ENCODE data around the gene RIC1. TPM values are rescaled to one million over a fixed set of nuclear protein-coding genes. Genes with fewer than 3 reads are reported as not detected.
"Not testable (repeated sequence)": the region's sequence is repeated elsewhere in the genome, so short reads cannot be mapped to it uniquely, and the experiment has no call there.

RIC1 gene
- total RNA-seq, 1 experiment from 2014 or later: 25.5 TPM

DNA sequence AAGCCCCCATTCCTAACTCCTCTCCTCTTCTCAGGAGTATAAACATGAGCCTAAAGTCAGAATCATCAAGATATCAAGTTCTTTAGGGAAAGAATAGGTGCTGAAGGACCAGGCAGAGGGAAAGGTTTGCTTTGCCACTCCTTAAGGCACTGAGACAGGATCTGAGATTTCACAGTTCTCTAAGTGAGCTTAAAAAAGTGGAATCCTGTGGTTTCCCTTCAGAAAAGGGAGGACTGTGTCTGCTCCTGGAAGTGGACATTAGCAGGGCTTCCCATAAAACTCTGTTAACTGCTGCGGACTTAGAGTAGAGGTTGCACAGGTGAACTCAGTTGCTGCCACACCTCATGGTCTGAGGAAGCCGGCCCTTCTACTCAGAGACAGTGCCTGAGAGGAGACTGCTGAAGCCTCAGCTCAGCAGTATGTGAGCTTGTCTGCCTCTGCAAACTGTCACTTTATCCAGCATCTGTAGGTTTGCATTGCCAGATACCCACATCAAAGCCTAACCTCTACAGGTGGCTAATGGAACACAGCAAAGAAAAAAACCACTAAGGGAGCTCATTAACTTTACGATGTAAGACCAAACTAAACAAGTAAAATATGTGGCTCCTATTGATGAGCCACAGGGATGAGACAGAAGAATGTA is 42.9 kb downstream of the RIC1 start (continued):
- TF ChIP-seq EZH2phosphoT487 (IDR thresholded peaks at IDR 0.05; ENCODE audit: borderline replicate concordance): no peak
- peak; percentile 25; the same call in 1 of the 2 replicates for TF ChIP-seq FOSL1 (IDR thresholded peaks at IDR 0.05; ENCODE audit: low read depth)
- no peak for TF ChIP-seq POLR2A (IDR thresholded peaks at IDR 0.05; ENCODE audit: borderline replicate concordance, extremely low read depth, insufficient read depth, insufficient read length)
- TF ChIP-seq, protein P1, sequence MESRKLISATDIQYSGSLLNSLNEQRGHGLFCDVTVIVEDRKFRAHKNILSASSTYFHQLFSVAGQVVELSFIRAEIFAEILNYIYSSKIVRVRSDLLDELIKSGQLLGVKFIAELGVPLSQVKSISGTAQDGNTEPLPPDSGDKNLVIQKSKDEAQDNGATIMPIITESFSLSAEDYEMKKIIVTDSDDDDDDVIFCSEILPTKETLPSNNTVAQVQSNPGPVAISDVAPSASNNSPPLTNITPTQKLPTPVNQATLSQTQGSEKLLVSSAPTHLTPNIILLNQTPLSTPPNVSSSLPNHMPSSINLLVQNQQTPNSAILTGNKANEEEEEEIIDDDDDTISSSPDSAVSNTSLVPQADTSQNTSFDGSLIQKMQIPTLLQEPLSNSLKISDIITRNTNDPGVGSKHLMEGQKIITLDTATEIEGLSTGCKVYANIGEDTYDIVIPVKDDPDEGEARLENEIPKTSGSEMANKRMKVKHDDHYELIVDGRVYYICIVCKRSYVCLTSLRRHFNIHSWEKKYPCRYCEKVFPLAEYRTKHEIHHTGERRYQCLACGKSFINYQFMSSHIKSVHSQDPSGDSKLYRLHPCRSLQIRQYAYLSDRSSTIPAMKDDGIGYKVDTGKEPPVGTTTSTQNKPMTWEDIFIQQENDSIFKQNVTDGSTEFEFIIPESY (IDR thresholded peaks at IDR 0.05; ENCODE audit: extremely low read depth, insufficient replicate concordance, low read length): no peak
- no peak for TF ChIP-seq ZFX (IDR thresholded peaks at IDR 0.05)
- TF ChIP-seq JUND (IDR thresholded peaks at IDR 0.05): peak; percentile 46
- peak; percentile 58 for TF ChIP-seq TCF7L2 (IDR thresholded peaks at IDR 0.05; ENCODE audit: borderline replicate concordance, extremely low read depth, insufficient read depth, insufficient read length)
- TF ChIP-seq SIN3A (IDR thresholded peaks at IDR 0.05; ENCODE audit: low read depth): peak; percentile 45; the same call in 1 of the 2 replicates
- TF ChIP-seq RAD21 (IDR thresholded peaks at IDR 0.05; ENCODE audit: low read depth): no peak
- TF ChIP-seq YY1 (IDR thresholded peaks at IDR 0.05; ENCODE audit: extremely low read depth, insufficient replicate concordance, low read depth, low read length): no peak
- TF ChIP-seq EZH2 (IDR thresholded peaks at IDR 0.05): no peak
- TF ChIP-seq CBX3 (IDR thresholded peaks at IDR 0.05; ENCODE audit: low read depth): 0 out of 2 replicates have a peak, but pooled peaks have one; percentile 15

DNA sequence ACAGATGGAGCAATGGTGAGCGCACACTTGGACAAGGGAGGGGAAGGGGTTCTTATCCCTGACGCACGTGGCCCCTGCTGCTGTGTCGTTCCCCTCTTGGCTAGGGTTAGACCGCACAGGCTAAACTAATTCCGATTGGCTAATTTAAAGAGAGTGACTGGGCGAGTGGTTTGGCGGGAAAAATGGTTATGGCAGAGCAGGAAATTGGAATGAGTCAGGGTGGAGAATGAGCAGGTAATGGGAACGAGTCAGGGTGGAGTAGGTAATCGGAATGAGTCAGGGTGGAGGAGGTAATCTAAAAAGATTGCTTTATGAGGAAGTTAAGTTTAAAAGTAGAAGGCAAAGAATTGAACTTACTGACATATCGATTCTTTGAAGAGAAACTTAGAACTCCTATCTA is 46.1 kb downstream of the RIC1 start:
- RAD21 ChIA-PET (ENCODE audit: low non-redundant PET in 1 of 2, low total read pairs in 2 of 2, uncharacterized antibody in 2 of 2, unreplicated experiment in 2 of 2); H2AFZ ChIP-seq (ENCODE audit: low read depth, low read length, poor library complexity, severe bottlenecking); CTCF ChIA-PET; H4K20me1 ChIP-seq (ENCODE audit: insufficient read depth); BruUV-seq (replicated peaks); intact Hi-C loops (cut with micrococcal nuclease); H3K9me3 ChIP-seq (ENCODE audit: control insufficient read depth in 1 of 2, insufficient read depth in 1 of 2, low read depth in 1 of 2, low read length in 2 of 2); H3K9me2 ChIP-seq (ENCODE audit: insufficient read depth); POLR2A ChIA-PET; H3K27me3 ChIP-seq (ENCODE audit: insufficient read depth, low read length); H3K36me3 ChIP-seq (ENCODE audit: control insufficient read depth in 1 of 2, insufficient read depth in 2 of 2, low read length in 2 of 2): not testable (repeated sequence)
- Histone ChIP-seq H3K4me2 (ENCODE audit: low read length) (peak overlapping the region; percentile 49), H3K79me2 (ENCODE audit: insufficient read depth, low read length) (peaks cover 53% of the 10 kb centered on the region), H3K27ac (ENCODE audit: low read depth, low read length) (peak overlapping the region; percentile 52; the same call in 1 of the 2 replicates), H3K9ac (ENCODE audit: low read length) (peak overlapping the region; percentile 47), H3K4me1 (ENCODE audit: control insufficient read depth in 1 of 2, insufficient read depth in 2 of 2, low read length in 2 of 2) (peaks cover 41 to 59% of the 10 kb centered on the region in 2 experiments), H3K4me3 (replicated peaks in 1 of 2; ENCODE audit: low read depth in 1 of 2, low read length in 2 of 2) (0 out of 4 replicates have a peak overlapping the region, but pooled peaks of 1 of the 2 experiments have one; percentile 8)
- peak; percentile 76 for DNase-seq (ENCODE audit: low read depth, low spot score)
- ATAC-seq: peak; percentile 19
- peak; percentile 79 for TF ChIP-seq FOSL1 (IDR thresholded peaks at IDR 0.05; ENCODE audit: low read depth)
- TF ChIP-seq, protein P2, sequence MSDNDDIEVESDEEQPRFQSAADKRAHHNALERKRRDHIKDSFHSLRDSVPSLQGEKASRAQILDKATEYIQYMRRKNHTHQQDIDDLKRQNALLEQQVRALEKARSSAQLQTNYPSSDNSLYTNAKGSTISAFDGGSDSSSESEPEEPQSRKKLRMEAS (IDR thresholded peaks at IDR 0.05): peak; percentile 81
- TF ChIP-seq JUND (IDR thresholded peaks at IDR 0.05): peak; percentile 76
- TF ChIP-seq CEBPB (IDR thresholded peaks at IDR 0.05; ENCODE audit: low read depth): peak; percentile 27; the same call in 1 of the 2 replicates
- peak; percentile 99 for TF ChIP-seq CBX3 (IDR thresholded peaks at IDR 0.05; ENCODE audit: low read depth)
- peak; percentile 73 for TF ChIP-seq SP1 (IDR thresholded peaks at IDR 0.05; ENCODE audit: low read depth)
- 0 out of 2 replicates have a peak, but pooled peaks have one; percentile 28 for TF ChIP-seq POLR2AphosphoS5 (IDR thresholded peaks at IDR 0.05; ENCODE audit: low read depth, low read length)
- peak; percentile 35; the same call in 1 of the 2 replicates for TF ChIP-seq ELF1 (IDR thresholded peaks at IDR 0.05; ENCODE audit: borderline replicate concordance, low read depth)
- peak; percentile 67; the same call in 1 of the 2 replicates for TF ChIP-seq SRF (IDR thresholded peaks at IDR 0.05; ENCODE audit: low read depth)

DNA sequence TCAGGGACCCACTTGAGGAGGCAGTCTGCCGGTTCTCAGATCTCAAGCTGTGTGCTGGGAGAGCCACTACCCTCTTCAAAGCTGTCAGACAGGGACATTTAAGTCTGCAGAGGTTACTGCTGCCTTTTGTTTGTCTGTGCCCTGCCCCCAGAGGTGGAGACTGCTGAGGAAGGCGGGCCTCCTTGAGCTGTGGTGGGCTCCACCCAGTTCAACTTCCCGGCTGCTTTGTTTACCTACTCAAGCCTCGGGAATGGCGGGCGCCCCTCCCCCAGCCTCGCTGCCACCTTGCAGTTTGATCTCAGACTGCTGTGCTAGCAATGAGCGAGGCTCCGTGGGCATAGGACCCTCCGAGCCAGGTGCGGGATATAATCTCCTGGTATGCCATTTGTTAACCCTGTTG is 54.7 kb downstream of the RIC1 start:
- H2AFZ ChIP-seq (ENCODE audit: low read depth, low read length, poor library complexity, severe bottlenecking); H3K9me3 ChIP-seq (ENCODE audit: control insufficient read depth in 1 of 2, insufficient read depth in 1 of 2, low read depth in 1 of 2, low read length in 2 of 2); H3K27ac ChIP-seq (ENCODE audit: low read depth, low read length); H4K20me1 ChIP-seq (ENCODE audit: insufficient read depth); H3K9me2 ChIP-seq (ENCODE audit: insufficient read depth); H3K27me3 ChIP-seq (ENCODE audit: insufficient read depth, low read length); ATAC-seq; intact Hi-C loops (cut with micrococcal nuclease); H3K4me1 ChIP-seq (ENCODE audit: control insufficient read depth in 1 of 2, insufficient read depth in 2 of 2, low read length in 2 of 2); RAD21 ChIA-PET (ENCODE audit: low non-redundant PET in 1 of 2, low total read pairs in 2 of 2, uncharacterized antibody in 2 of 2, unreplicated experiment in 2 of 2); BruUV-seq (replicated peaks); H3K4me2 ChIP-seq (ENCODE audit: low read length); DNase-seq (ENCODE audit: low read depth, low spot score); H3K9ac ChIP-seq (ENCODE audit: low read length); H3K4me3 ChIP-seq (replicated peaks in 1 of 2; ENCODE audit: low read depth in 1 of 2, low read length in 2 of 2); CTCF ChIA-PET; H3K36me3 ChIP-seq (ENCODE audit: control insufficient read depth in 1 of 2, insufficient read depth in 2 of 2, low read length in 2 of 2); POLR2A ChIA-PET: not testable (repeated sequence)
- H3K79me2 ChIP-seq (ENCODE audit: insufficient read depth, low read length): peaks cover 25% of the 10 kb centered on the region

Measured in HCT116 (cell line).